Measurements from ENCODE around the gene TARP.
"Not testable (repeated sequence)": the region's sequence is repeated elsewhere in the genome, so short reads cannot be mapped to it uniquely, and the experiment has no call there.

The TARP gene

DNA sequence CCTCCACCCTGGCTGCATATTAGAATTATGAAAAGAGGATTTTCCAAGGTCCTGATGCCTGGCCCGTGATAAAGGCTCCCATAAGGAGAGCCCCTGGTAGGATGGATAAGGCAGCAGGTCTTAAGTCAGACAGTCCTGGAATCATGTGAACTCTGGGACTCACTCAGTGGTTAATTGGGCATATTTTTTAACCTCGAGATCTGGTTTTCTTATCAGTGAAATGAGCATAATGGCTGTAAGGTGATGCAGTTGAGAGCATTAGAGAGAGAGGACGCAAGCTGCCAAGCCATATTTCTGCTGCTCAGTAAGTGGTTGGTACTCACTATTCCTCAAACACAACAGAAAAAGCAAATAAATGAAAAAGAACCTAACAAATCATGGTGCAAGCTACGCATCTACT is 37.8 kb downstream of the TARP start:
- no peak for TF ChIP-seq SIN3A (IDR thresholded peaks at IDR 0.05; ENCODE audit: low read depth)
- TF ChIP-seq, protein P1, sequence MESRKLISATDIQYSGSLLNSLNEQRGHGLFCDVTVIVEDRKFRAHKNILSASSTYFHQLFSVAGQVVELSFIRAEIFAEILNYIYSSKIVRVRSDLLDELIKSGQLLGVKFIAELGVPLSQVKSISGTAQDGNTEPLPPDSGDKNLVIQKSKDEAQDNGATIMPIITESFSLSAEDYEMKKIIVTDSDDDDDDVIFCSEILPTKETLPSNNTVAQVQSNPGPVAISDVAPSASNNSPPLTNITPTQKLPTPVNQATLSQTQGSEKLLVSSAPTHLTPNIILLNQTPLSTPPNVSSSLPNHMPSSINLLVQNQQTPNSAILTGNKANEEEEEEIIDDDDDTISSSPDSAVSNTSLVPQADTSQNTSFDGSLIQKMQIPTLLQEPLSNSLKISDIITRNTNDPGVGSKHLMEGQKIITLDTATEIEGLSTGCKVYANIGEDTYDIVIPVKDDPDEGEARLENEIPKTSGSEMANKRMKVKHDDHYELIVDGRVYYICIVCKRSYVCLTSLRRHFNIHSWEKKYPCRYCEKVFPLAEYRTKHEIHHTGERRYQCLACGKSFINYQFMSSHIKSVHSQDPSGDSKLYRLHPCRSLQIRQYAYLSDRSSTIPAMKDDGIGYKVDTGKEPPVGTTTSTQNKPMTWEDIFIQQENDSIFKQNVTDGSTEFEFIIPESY (IDR thresholded peaks at IDR 0.05; ENCODE audit: extremely low read depth, insufficient replicate concordance, low read length) = no peak
- TF ChIP-seq ZFX (IDR thresholded peaks at IDR 0.05) = no peak
- TF ChIP-seq ATF3 (IDR thresholded peaks at IDR 0.05) = no peak
- TF ChIP-seq SP1 (IDR thresholded peaks at IDR 0.05; ENCODE audit: low read depth) = no peak
- no peak for TF ChIP-seq CTCF (IDR thresholded peaks at IDR 0.05 in 2 of 3, conservative IDR thresholded peaks at IDR 0.05 in 1 of 3; ENCODE audit: borderline replicate concordance in 1 of 3, insufficient read depth in 1 of 3, low read depth in 2 of 3, low read length in 2 of 3)
- TF ChIP-seq POLR2AphosphoS5 (IDR thresholded peaks at IDR 0.05; ENCODE audit: low read depth, low read length) = no peak
- no peak for TF ChIP-seq EZH2 (IDR thresholded peaks at IDR 0.05)
- no peak for TF ChIP-seq YY1 (IDR thresholded peaks at IDR 0.05; ENCODE audit: extremely low read depth, insufficient replicate concordance, low read depth, low read length)
- no peak for TF ChIP-seq POLR2A (IDR thresholded peaks at IDR 0.05; ENCODE audit: borderline replicate concordance, extremely low read depth, insufficient read depth, insufficient read length)
- TF ChIP-seq ZNF274 (IDR thresholded peaks at IDR 0.05; ENCODE audit: low read depth, low read length) = no peak
- no peak for TF ChIP-seq ELF1 (IDR thresholded peaks at IDR 0.05; ENCODE audit: borderline replicate concordance, low read depth)
- no peak for TF ChIP-seq CBX3 (IDR thresholded peaks at IDR 0.05; ENCODE audit: low read depth)
- no peak for TF ChIP-seq SRF (IDR thresholded peaks at IDR 0.05; ENCODE audit: low read depth)
- TF ChIP-seq FOSL1 (IDR thresholded peaks at IDR 0.05; ENCODE audit: low read depth) = no peak
- no peak for TF ChIP-seq CEBPB (IDR thresholded peaks at IDR 0.05; ENCODE audit: low read depth)
- no peak for TF ChIP-seq EGR1 (IDR thresholded peaks at IDR 0.05; ENCODE audit: low read depth)
- no peak for TF ChIP-seq EZH2phosphoT487 (IDR thresholded peaks at IDR 0.05; ENCODE audit: borderline replicate concordance)
- no peak for TF ChIP-seq RAD21 (IDR thresholded peaks at IDR 0.05; ENCODE audit: low read depth)
- POLR2A ChIA-PET = no interaction called here

DNA sequence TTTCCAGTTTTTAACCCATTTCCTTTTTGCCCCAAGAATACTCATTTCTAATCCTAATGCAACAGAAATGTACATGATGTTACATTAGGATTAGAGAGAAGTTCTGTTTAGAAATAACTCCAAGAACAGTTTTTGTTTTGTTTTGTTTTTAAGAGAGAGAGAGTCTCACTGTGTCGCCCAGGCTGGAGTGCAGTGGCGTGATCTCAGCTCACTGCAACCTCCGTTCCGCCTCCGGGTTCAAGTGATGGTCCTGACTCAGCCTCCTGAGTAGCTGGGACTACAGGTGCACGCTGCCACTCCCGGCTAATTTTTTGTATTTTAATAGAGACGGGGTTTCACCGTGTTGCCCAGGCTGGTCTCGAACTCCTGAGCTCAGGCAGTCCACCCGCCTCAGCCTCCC is 38.7 kb downstream of the TARP start:
- DNase-seq (ENCODE audit: low read depth, low spot score); RAD21 ChIA-PET (ENCODE audit: low non-redundant PET in 1 of 2, low total read pairs in 2 of 2, uncharacterized antibody in 2 of 2, unreplicated experiment in 2 of 2); H3K79me2 ChIP-seq (ENCODE audit: insufficient read depth, low read length); H3K9me3 ChIP-seq (ENCODE audit: control insufficient read depth in 1 of 2, insufficient read depth in 1 of 2, low read depth in 1 of 2, low read length in 2 of 2); ATAC-seq; H3K4me3 ChIP-seq (replicated peaks in 1 of 2; ENCODE audit: low read depth in 1 of 2, low read length in 2 of 2); H4K20me1 ChIP-seq (ENCODE audit: insufficient read depth); H3K4me2 ChIP-seq (ENCODE audit: low read length); intact Hi-C loops (cut with micrococcal nuclease); H3K36me3 ChIP-seq (ENCODE audit: control insufficient read depth in 1 of 2, insufficient read depth in 2 of 2, low read length in 2 of 2); H2AFZ ChIP-seq (ENCODE audit: low read depth, low read length, poor library complexity, severe bottlenecking); H3K9ac ChIP-seq (ENCODE audit: low read length); H3K27me3 ChIP-seq (ENCODE audit: insufficient read depth, low read length); POLR2A ChIA-PET; H3K4me1 ChIP-seq (ENCODE audit: control insufficient read depth in 1 of 2, insufficient read depth in 2 of 2, low read length in 2 of 2); H3K9me2 ChIP-seq (ENCODE audit: insufficient read depth); H3K27ac ChIP-seq (ENCODE audit: low read depth, low read length); BruUV-seq (replicated peaks): not testable (repeated sequence)
- CTCF ChIA-PET = interaction anchor here (1.0 to 2.3 kb wide), 3 partner anchors 19 to 101 kb away, joined by 3 to 7 read pairs (median 3); no protein-coding TSS in a partner anchor

More for the DNA sequence above, 37.8 kb downstream of the TARP start:
- H3K9me3 ChIP-seq (ENCODE audit: control insufficient read depth in 1 of 2, insufficient read depth in 1 of 2, low read depth in 1 of 2, low read length in 2 of 2) = no peaks in the 10 kb centered on the region
- intact Hi-C loops (cut with micrococcal nuclease) = no loop called here
- H3K4me2 ChIP-seq (ENCODE audit: low read length) = no peak overlapping the region
- H4K20me1 ChIP-seq (ENCODE audit: insufficient read depth) = no peaks in the 10 kb centered on the region
- no peak for DNase-seq (ENCODE audit: low read depth, low spot score)
- no peak overlapping the region for H3K9ac ChIP-seq (ENCODE audit: low read length)
- ChIA-PET CTCF (interaction anchor here (2.3 kb wide), 1 partner anchor 20 kb away, joined by 7 read pairs; no protein-coding TSS in a partner anchor), RAD21 (ENCODE audit: low non-redundant PET in 1 of 2, low total read pairs in 2 of 2, uncharacterized antibody in 2 of 2, unreplicated experiment in 2 of 2) (no interaction called here)
- H3K79me2 ChIP-seq (ENCODE audit: insufficient read depth, low read length) = no peaks in the 10 kb centered on the region
- H3K9me2 ChIP-seq (ENCODE audit: insufficient read depth) = no peaks in the 10 kb centered on the region
- ATAC-seq = no peak
- H3K36me3 ChIP-seq (ENCODE audit: control insufficient read depth in 1 of 2, insufficient read depth in 2 of 2, low read length in 2 of 2) = no peaks in the 10 kb centered on the region
- no peaks in the 10 kb centered on the region for H3K4me1 ChIP-seq (ENCODE audit: control insufficient read depth in 1 of 2, insufficient read depth in 2 of 2, low read length in 2 of 2)
- no TSS peak for BruUV-seq (replicated peaks)
- no peak overlapping the region for H2AFZ ChIP-seq (ENCODE audit: low read depth, low read length, poor library complexity, severe bottlenecking)
- H3K4me3 ChIP-seq (replicated peaks in 1 of 2; ENCODE audit: low read depth in 1 of 2, low read length in 2 of 2) = no peak overlapping the region
- no peak overlapping the region for H3K27ac ChIP-seq (ENCODE audit: low read depth, low read length)
- no peaks in the 10 kb centered on the region for H3K27me3 ChIP-seq (ENCODE audit: insufficient read depth, low read length)
